H1 (cell line): ENCODE results near the gene DOC2A. TPM values are rescaled to one million over a fixed set of nuclear protein-coding genes. Genes with fewer than 3 reads are reported as not detected.

Experiments used
- CTCF ChIA-PET: fragments of 300-600 bp; sonication (Branson Sonifier 250); formaldehyde crosslinking; loops from one replicate; lab custom pipeline; 2021; ENCODE audit not compliant: partially characterized antibody; lab: Charles Lee
- POLR2A ChIA-PET: fragments of 300-600 bp; sonication (Branson Sonifier 250); formaldehyde crosslinking; loops from one replicate; lab custom pipeline; 2021; ENCODE audit warnings: inconsistent platforms; ENCODE audit not compliant: partially characterized antibody; lab: Charles Lee
- DNase-seq, 2 experiments: peaks; one replicate each; pipeline versions ENCODE4 v3.0.0 to v3.0.0-alpha.2; 2010 to 2022; ENCODE audit warnings: low spot score in 2 of 2, low read depth in 1 of 2, mixed read lengths in 1 of 2
- FAIRE-seq: peaks from 2 replicates; lab custom pipeline; 2011; peaks lifted over from hg19 to GRCh38; lab: Jason Lieb, UNC
- H2AFZ ChIP-seq: 2 replicates; pipeline ENCODE4 v1.8.1; 2012; ENCODE audit warnings: low read length, inconsistent platforms
- H2AK5ac ChIP-seq: 2 replicates; pipeline ENCODE4 v1.6.1; 2013; ENCODE audit warnings: low read depth, low read length
- H2BK120ac ChIP-seq: replicated peaks from 2 replicates; pipeline ENCODE3; 2013; ENCODE audit warnings: low read depth, low read length, inconsistent platforms
- H2BK12ac ChIP-seq: 2 replicates; pipeline ENCODE4 v1.6.1; 2013; ENCODE audit warnings: low read depth, low read length
- H2BK15ac ChIP-seq: 2 replicates; pipeline ENCODE4 v1.6.1; 2013; ENCODE audit warnings: low read length
- H2BK20ac ChIP-seq: 2 replicates; pipeline ENCODE4 v1.6.1; 2013; ENCODE audit warnings: low read length
- H2BK5ac ChIP-seq: 2 replicates; pipeline ENCODE4 v1.6.1; 2013; ENCODE audit warnings: low read depth, low read length
- H3K14ac ChIP-seq: 2 replicates; pipeline ENCODE4 v1.6.1; 2013; ENCODE audit warnings: inconsistent platforms; ENCODE audit not compliant: insufficient read length
- H3K18ac ChIP-seq: 2 replicates; pipeline ENCODE4 v1.6.1; 2013; ENCODE audit warnings: low read length; ENCODE audit errors: extremely low read depth
- H3K23ac ChIP-seq: 2 replicates; pipeline ENCODE4 v1.6.1; 2013; ENCODE audit warnings: inconsistent platforms; ENCODE audit not compliant: insufficient read length
- H3K23me2 ChIP-seq: 2 replicates; pipeline ENCODE4 v1.6.1; 2013; ENCODE audit warnings: low read depth, low read length
- H3K27ac ChIP-seq: 2 replicates; pipeline ENCODE4 v1.6.1; 2011; ENCODE audit warnings: low read depth, low read length, inconsistent platforms
- H3K27me3 ChIP-seq, 4 experiments: replicated peaks in 1 of 4; 1 replicate in 1 of 4; 2 replicates in 3 of 4; pipeline versions ENCODE4 v1.6.1 to v1.8.1; 2011 to 2013; ENCODE audit warnings: low read length in 3 of 4, mild to moderate bottlenecking in 3 of 4, inconsistent platforms in 2 of 4, mixed read lengths in 2 of 4, moderate library complexity in 1 of 4; ENCODE audit not compliant: control insufficient read depth in 3 of 4, insufficient read depth in 3 of 4; ENCODE audit errors: extremely low read depth in 1 of 4
- H3K36me3 ChIP-seq, 4 experiments: 2 replicates each; pipeline versions ENCODE4 v1.6.1 to v1.8.1; 2011 to 2013; ENCODE audit warnings: mild to moderate bottlenecking in 4 of 4, low read length in 3 of 4, moderate library complexity in 2 of 4, control low read depth in 1 of 4, inconsistent platforms in 1 of 4; ENCODE audit not compliant: insufficient read depth in 4 of 4, control insufficient read depth in 2 of 4
- H3K4ac ChIP-seq: replicated peaks from 2 replicates; pipeline ENCODE3; 2013; ENCODE audit warnings: low read length, low read depth, mixed read lengths, inconsistent platforms; ENCODE audit not compliant: insufficient read length
- H3K4me1 ChIP-seq, 4 experiments: replicated peaks in 1 of 4; 1 replicate in 1 of 4; 2 replicates in 3 of 4; pipeline versions ENCODE4 v1.6.1 to v1.8.1; 2011 to 2013; ENCODE audit warnings: low read length in 3 of 4, inconsistent platforms in 2 of 4, mixed read lengths in 1 of 4; ENCODE audit not compliant: insufficient read depth in 4 of 4, control insufficient read depth in 3 of 4
- H3K4me2 ChIP-seq, 2 experiments: 2 replicates each; pipeline versions ENCODE4 v1.6.1 to v1.8.1; 2011 to 2013; ENCODE audit warnings: low read depth in 2 of 2, low read length in 2 of 2, control low read depth in 1 of 2, inconsistent platforms in 1 of 2, mild to moderate bottlenecking in 1 of 2; ENCODE audit not compliant: insufficient read depth in 1 of 2
- H3K4me3 ChIP-seq, 4 experiments: fragments of 200-600, 300-600 bp in 1 of 4; sonication (generic), shearing (Covaris generic), sonication (Bioruptor Twin) in 1 of 4; 2 replicates each; pipeline versions ENCODE4 v1.5.1 to v1.8.1; 2011 to 2016; ENCODE audit warnings: low read length in 4 of 4, low read depth in 3 of 4, control low read depth in 2 of 4, inconsistent platforms in 2 of 4, mild to moderate bottlenecking in 2 of 4, mixed read lengths in 1 of 4, moderate library complexity in 1 of 4; ENCODE audit not compliant: insufficient read depth in 2 of 4; ENCODE audit errors: extremely low read depth in 1 of 4
- H3K56ac ChIP-seq: replicated peaks from 2 replicates; pipeline ENCODE3; 2013; ENCODE audit warnings: low read depth, mild to moderate bottlenecking, mixed read lengths, low read length, inconsistent platforms; ENCODE audit not compliant: insufficient read length
- H3K79me1 ChIP-seq: 2 replicates; pipeline ENCODE4 v1.6.1; 2013; ENCODE audit warnings: low read depth, low read length, control low read depth
- H3K79me2 ChIP-seq, 2 experiments: 2 replicates each; pipeline versions ENCODE4 v1.6.1 to v1.8.1; 2012 to 2013; ENCODE audit warnings: low read length in 2 of 2, mild to moderate bottlenecking in 2 of 2, inconsistent platforms in 1 of 2; ENCODE audit not compliant: insufficient read depth in 2 of 2, control insufficient read depth in 1 of 2
- H3K9ac ChIP-seq, 4 experiments: replicated peaks in 1 of 4; 1 replicate in 1 of 4; 2 replicates in 3 of 4; pipeline versions ENCODE4 v1.6.1 to v1.8.1; 2011 to 2013; ENCODE audit warnings: low read depth in 3 of 4, low read length in 3 of 4, control low read depth in 2 of 4, mild to moderate bottlenecking in 2 of 4, moderate library complexity in 2 of 4, inconsistent platforms in 1 of 4; ENCODE audit errors: extremely low read depth in 1 of 4
- H3K9me3 ChIP-seq, 2 experiments: 2 replicates each; pipeline versions ENCODE4 v1.6.1 to v1.8.1; 2012 to 2013; ENCODE audit warnings: mild to moderate bottlenecking in 2 of 2, moderate library complexity in 2 of 2, control low read depth in 1 of 2, inconsistent platforms in 1 of 2, low read depth in 1 of 2, low read length in 1 of 2, mixed read lengths in 1 of 2; ENCODE audit not compliant: insufficient read depth in 2 of 2
- H4K20me1 ChIP-seq, 2 experiments: replicated peaks in 1 of 2; 2 replicates each; pipeline versions ENCODE3 to v1.8.1; 2011 to 2013; ENCODE audit warnings: inconsistent platforms in 2 of 2, low read length in 2 of 2, mild to moderate bottlenecking in 1 of 2; ENCODE audit not compliant: insufficient read depth in 2 of 2, control insufficient read depth in 1 of 2
- H4K5ac ChIP-seq: 2 replicates; pipeline ENCODE4 v1.6.1; 2013; ENCODE audit warnings: low read length, low read depth, mixed read lengths, inconsistent platforms; ENCODE audit not compliant: insufficient read length
- H4K8ac ChIP-seq: 2 replicates; pipeline ENCODE4 v1.8.0; 2013; ENCODE audit warnings: mild to moderate bottlenecking, moderate library complexity, low read length, inconsistent platforms; ENCODE audit not compliant: insufficient read depth; ENCODE audit errors: extremely low read depth
- H4K91ac ChIP-seq: replicated peaks from 2 replicates; pipeline ENCODE3; 2013; ENCODE audit warnings: low read length, mixed read lengths, inconsistent platforms; ENCODE audit not compliant: insufficient read length
- CHD2 ChIP-seq: IDR thresholded peaks from 2 replicates; pipeline ENCODE4 v1.6.1; 2012; ENCODE audit warnings: low read length, improper control_type of control experiment
- EP300 ChIP-seq, 2 experiments: IDR thresholded peaks; 1 replicate in 1 of 2; 2 replicates in 1 of 2; pipeline ENCODE4 v1.6.1; 2011 to 2012; ENCODE audit warnings: low read depth in 2 of 2, low read length in 2 of 2, mild to moderate bottlenecking in 2 of 2, borderline replicate concordance in 1 of 2, inconsistent platforms in 1 of 2, moderate library complexity in 1 of 2
- POU5F1 ChIP-seq: IDR thresholded peaks from 2 replicates; pipeline ENCODE4 v1.6.1; 2011; ENCODE audit warnings: low read depth, mild to moderate bottlenecking, low read length, moderate library complexity
- RXRA ChIP-seq: IDR thresholded peaks from 2 replicates; pipeline ENCODE4 v1.6.1; 2011; ENCODE audit warnings: low read depth, mild to moderate bottlenecking, low read length, moderate library complexity; ENCODE audit not compliant: insufficient read depth
- WGBS, 2 experiments: shearing (Covaris generic) in 1 of 2; methylation state at CpG; one replicate each; pipeline versions ENCODE4 v1.1.6 to v1.1.7; 2013 to 2015; ENCODE audit warnings: low lambda C conversion rate in 2 of 2, mixed read lengths in 2 of 2, inconsistent platforms in 1 of 2, low coverage in 1 of 2, missing lambda C conversion rate in 1 of 2; ENCODE audit not compliant: insufficient replicate concordance in 2 of 2, insufficient coverage in 1 of 2, insufficient read length in 1 of 2; ENCODE audit errors: extremely low coverage in 1 of 2, missing lambda C conversion rate in 1 of 2; 5-methylcytosine and 5-hydroxymethylcytosine counted together
- polyA plus RNA-seq, 7 experiments: library from polyadenylated mRNA; depleted of rRNA in 3 of 7; stranded (reverse) in 5 of 7; unstranded in 2 of 7; fragments of >200 nt in 5 of 7; fragments of 200-250 nt in 2 of 7; gene quantifications; 1 replicate in 5 of 7; 2 replicates in 1 of 7; 4 replicates in 1 of 7; pipeline versions ENCODE4 v1.2.1 to v1.2.3, GENCODE V29; 2011 to 2013; ENCODE audit warnings: missing spikeins in 2 of 7, mixed read lengths in 2 of 7
- total RNA-seq: library from RNA; stranded (reverse); fragmentation: NEBNext Ultra II Directional; extraction: Animal tissue kit (Norgen Biotek cat#: 25700); gene quantifications from 2 replicates; pipeline ENCODE4 v1.2.1, GENCODE V29; 2021

DOC2A gene
- total and polyA plus RNA-seq, 2 of the 8 experiments (the other 6 are each of a cell fraction or from before 2014, with no cell fraction given) = 13.9 to 20.7 TPM

DNA sequence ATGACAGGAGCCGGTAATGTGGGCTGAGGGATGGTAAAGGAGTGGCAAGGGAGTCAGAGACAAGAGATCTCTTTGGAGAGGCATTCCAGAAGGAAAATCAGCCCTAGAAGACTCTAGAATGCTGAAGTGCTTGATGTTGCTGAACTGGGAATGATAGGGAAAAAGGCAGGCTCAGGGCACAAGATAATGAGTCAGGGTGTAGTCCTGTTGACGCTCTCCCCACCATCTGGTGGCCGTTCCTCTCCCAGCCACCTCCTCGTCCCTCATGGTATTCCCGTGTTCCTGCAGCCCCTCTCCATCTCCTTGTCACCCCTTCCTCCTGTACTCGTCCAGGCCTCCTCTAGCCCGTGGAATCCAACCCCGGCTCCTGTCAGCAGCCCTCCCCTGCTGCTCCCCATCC, 43.6 kb upstream of the DOC2A start:
- Histone ChIP-seq H3K23ac (no peak overlapping the region), H3K79me1 (no peaks in the 10 kb centered on the region), H2BK20ac (no peak overlapping the region), H3K4ac (no peak overlapping the region), H3K79me2 (no peaks in the 10 kb centered on the region), H3K23me2 (peaks cover 6% of the 10 kb centered on the region), H4K8ac (no peak overlapping the region), H3K36me3 (no peaks in the 10 kb centered on the region), H2BK12ac (no peak overlapping the region), H3K27me3 (peaks cover 0 to 5% (median 2%) of the 10 kb centered on the region in 4 experiments; a peak in 2 of 7 replicates), H2BK15ac (no peak overlapping the region), H4K20me1 (no peaks in the 10 kb centered on the region), H2BK5ac (no peak overlapping the region), H3K27ac (no peak overlapping the region), H3K4me3 (no peak overlapping the region; a peak in 1 of 8 replicates), H4K91ac (no peak overlapping the region), H3K4me1 (peaks cover 0 to 4% (median 2%) of the 10 kb centered on the region in 4 experiments; a peak in 3 of 7 replicates), H2AFZ (no peak overlapping the region), H4K5ac (no peak overlapping the region), H3K14ac (no peak overlapping the region), H3K18ac (no peak overlapping the region), H3K56ac (no peak overlapping the region), H3K4me2 (no peak overlapping the region; a peak in 1 of 4 replicates), H3K9me3 (no peaks in the 10 kb centered on the region), H2AK5ac (no peak overlapping the region), H2BK120ac (no peak overlapping the region), H3K9ac (no peak overlapping the region)
- POLR2A ChIA-PET = interaction anchor here (1.0 to 7.6 kb wide), 3 partner anchors 12 to 39 kb away, joined by 5 to 88 read pairs (median 7); partner anchors contain the start of gene ALDOA
- FAIRE-seq = no peak
- no peak for DNase-seq
- 81% methylated on average over 5 of the region's 8 CpGs; no CpG with 5 or more reads in 1 of the 2 experiments for WGBS, 2 experiments
- TF ChIP-seq POU5F1 (no peak), RXRA (no peak), CHD2 (no peak), EP300 (IDR thresholded peaks at IDR 0.05; ENCODE audit: borderline replicate concordance in 1 of 2, low read depth in 2 of 2, low read length in 2 of 2) (no peak)
- CTCF ChIA-PET = interaction anchor here (0.9 to 3.6 kb wide), 17 partner anchors 9 to 355 kb away, joined by 3 to 17 read pairs (median 7); partner anchors contain the start of genes ALDOA, TBX6 and TLCD3B
